ENCODE data around the gene CEP104.

The CEP104 gene

GRCh38 chr1:3772027-3772714 lies 84.8 kb downstream of the CEP104 start:
- TF ChIP-seq GLIS3 (CRISPR knock-in tag; IDR thresholded peaks at IDR 0.05) (no peak), ZFP3 (CRISPR knock-in tag; IDR thresholded peaks at IDR 0.05) (no peak), ISL1 (CRISPR knock-in tag; IDR thresholded peaks at IDR 0.05) (no peak), ZNF70 (CRISPR knock-in tag; IDR thresholded peaks at IDR 0.05) (no peak), POU6F1 (CRISPR knock-in tag; IDR thresholded peaks at IDR 0.05; ENCODE audit: borderline replicate concordance, low read depth) (no peak), ZFP30 (CRISPR knock-in tag; IDR thresholded peaks at IDR 0.05) (no peak), ZC3H10 (CRISPR knock-in tag; IDR thresholded peaks at IDR 0.05) (no peak), ZNF565 (CRISPR knock-in tag; conservative IDR thresholded peaks at IDR 0.05; ENCODE audit: low read depth) (no peak), PPARA (CRISPR knock-in tag; IDR thresholded peaks at IDR 0.05; ENCODE audit: borderline replicate concordance) (no peak), PATZ1 (CRISPR knock-in tag; IDR thresholded peaks at IDR 0.05; ENCODE audit: borderline replicate concordance) (no peak), TSHZ2 (CRISPR knock-in tag; IDR thresholded peaks at IDR 0.05) (no peak), ESRRG (CRISPR knock-in tag; IDR thresholded peaks at IDR 0.05) (no peak), ZNF8 (CRISPR knock-in tag; IDR thresholded peaks at IDR 0.05) (no peak)
- peak; percentile 76 for ATAC-seq

- TF ChIP-seq SNAI2 (CRISPR knock-in tag; IDR thresholded peaks at IDR 0.05) (no peak), RARB (CRISPR knock-in tag; IDR thresholded peaks at IDR 0.05) (no peak), ZC3H10 (CRISPR knock-in tag; IDR thresholded peaks at IDR 0.05) (no peak), ZFP30 (CRISPR knock-in tag; IDR thresholded peaks at IDR 0.05) (no peak), ZNF70 (CRISPR knock-in tag; IDR thresholded peaks at IDR 0.05) (no peak), ZNF8 (CRISPR knock-in tag; IDR thresholded peaks at IDR 0.05) (no peak), ARNTL (CRISPR knock-in tag; IDR thresholded peaks at IDR 0.05; ENCODE audit: borderline replicate concordance, low read depth) (no peak), PATZ1 (CRISPR knock-in tag; IDR thresholded peaks at IDR 0.05; ENCODE audit: borderline replicate concordance) (no peak), ZFP3 (CRISPR knock-in tag; IDR thresholded peaks at IDR 0.05) (no peak), BACH2 (CRISPR knock-in tag; IDR thresholded peaks at IDR 0.05; ENCODE audit: borderline replicate concordance) (no peak)
- no peak for ATAC-seq
Observed at GRCh38 chr1:3771108-3772026, 85.6 kb downstream of the CEP104 start.

- no peak for ATAC-seq
- TF ChIP-seq POU6F1 (CRISPR knock-in tag; IDR thresholded peaks at IDR 0.05; ENCODE audit: borderline replicate concordance, low read depth) (no peak), ZNF8 (CRISPR knock-in tag; IDR thresholded peaks at IDR 0.05) (no peak), PATZ1 (CRISPR knock-in tag; IDR thresholded peaks at IDR 0.05; ENCODE audit: borderline replicate concordance) (no peak), ZNF70 (CRISPR knock-in tag; IDR thresholded peaks at IDR 0.05) (no peak), CSDC2 (CRISPR knock-in tag; IDR thresholded peaks at IDR 0.05) (no peak), SNAI2 (CRISPR knock-in tag; IDR thresholded peaks at IDR 0.05) (no peak), CSRNP3 (CRISPR knock-in tag; IDR thresholded peaks at IDR 0.05) (no peak), ARNTL (CRISPR knock-in tag; IDR thresholded peaks at IDR 0.05; ENCODE audit: borderline replicate concordance, low read depth) (no peak), TOX (CRISPR knock-in tag; IDR thresholded peaks at IDR 0.05; ENCODE audit: borderline replicate concordance) (no peak), ESRRG (CRISPR knock-in tag; IDR thresholded peaks at IDR 0.05) (no peak), RARB (CRISPR knock-in tag; IDR thresholded peaks at IDR 0.05) (no peak)
Observed at GRCh38 chr1:3770047-3770765, 86.8 kb downstream of the CEP104 start.
